Activated CD8-positive, alpha-beta T cell treated with anti-CD3 and anti-CD28 coated beads for 36 hours (primary cell): ENCODE measurements around the gene ZBTB2. TPM values are rescaled to one million over a fixed set of nuclear protein-coding genes. Genes with fewer than 3 reads are reported as not detected.

Source experiments
- ATAC-seq: fragments of 200-7000 bp; cut with Tn5 transposase; one replicate; pipeline ENCODE4 v1.10.0; 2021; ENCODE audit warnings: mild to moderate bottlenecking, moderate library complexity
- CTCF ChIA-PET: fragments of 350-600 bp; sonication (Branson Sonifier 250); formaldehyde crosslinking; loops from one replicate; lab custom pipeline; 2021; ENCODE audit warnings: antibody characterized with exemption; lab: Charles Lee
- POLR2A ChIA-PET: fragments of 350-600 bp; sonication (Branson Sonifier 250); formaldehyde crosslinking; loops from one replicate; lab custom pipeline; 2021; ENCODE audit warnings: antibody characterized with exemption; lab: Charles Lee
- DNase-seq: peaks from one replicate; pipeline ENCODE4 v3.0.0-alpha.2; 2020
- H3K27ac Mint-ChIP-seq: one replicate; pipeline ENCODE4 v1.8.0; 2021; ENCODE audit warnings: mild to moderate bottlenecking, mixed read lengths
- H3K27me3 Mint-ChIP-seq: one replicate; pipeline ENCODE4 v1.8.0; 2021; ENCODE audit warnings: mixed read lengths
- H3K36me3 Mint-ChIP-seq: one replicate; pipeline ENCODE4 v1.8.0; 2021; ENCODE audit warnings: low read depth, mixed read lengths
- H3K4me1 Mint-ChIP-seq: one replicate; pipeline ENCODE4 v1.8.0; 2021; ENCODE audit warnings: low read depth, mixed read lengths
- H3K4me3 Mint-ChIP-seq: one replicate; pipeline ENCODE4 v1.8.0; 2021; ENCODE audit warnings: mild to moderate bottlenecking, moderate library complexity, mixed read lengths
- H3K9me3 Mint-ChIP-seq: one replicate; pipeline ENCODE4 v1.8.0; 2021; ENCODE audit warnings: mixed read lengths
- intact Hi-C: fragments of 100-400 bp; cut with micrococcal nuclease; formaldehyde crosslinking; loops from one replicate; pipeline ENCODE4 v1.10.0; 2022
- total RNA-seq, 2 experiments: library from RNA; stranded (reverse); gene quantifications; one replicate each; pipeline ENCODE4 v1.2.3, GENCODE V29; 2021
- TF ChIP-seq, protein P1 (sequence below): fragments of 200-600 bp; IDR thresholded peaks from one replicate; pipeline ENCODE4 v1.8.0; 2022; ENCODE audit warnings: antibody characterized with exemption, mild to moderate bottlenecking

ZBTB2 gene
- total RNA-seq, 2 experiments from 2014 or later = 16.5 to 16.7 TPM

DNA sequence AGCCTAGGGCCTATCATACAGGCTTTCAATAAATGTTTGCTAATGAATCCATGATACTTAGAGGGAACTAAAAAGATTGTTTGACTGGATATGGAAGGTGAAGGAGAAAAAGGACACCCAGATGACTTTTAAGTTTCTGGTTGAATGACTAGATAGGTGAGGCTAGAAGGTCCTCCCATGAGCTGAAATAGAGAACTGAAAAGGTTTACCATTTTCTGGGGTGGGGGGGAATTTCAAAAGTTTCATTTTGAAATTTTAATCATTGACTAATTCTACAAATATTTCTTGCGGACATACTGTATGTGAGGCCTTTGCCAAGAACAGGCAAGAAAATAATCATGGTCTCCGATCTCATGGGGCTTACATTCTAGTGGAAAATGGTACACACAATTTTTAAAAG, 17.9 kb upstream of the ZBTB2 start:
- CTCF ChIA-PET = no interaction called here
- H3K36me3 Mint-ChIP-seq = peaks cover 59% of the 10 kb centered on the region
- intact Hi-C loops = no loop called here
- no peak for ATAC-seq
- peaks cover 19% of the 10 kb centered on the region for H3K4me1 Mint-ChIP-seq
- H3K4me3 Mint-ChIP-seq = no peak overlapping the region
- H3K27ac Mint-ChIP-seq = peak overlapping the region; percentile 40
- H3K9me3 Mint-ChIP-seq = peaks cover 5% of the 10 kb centered on the region
- TF ChIP-seq, protein P1, sequence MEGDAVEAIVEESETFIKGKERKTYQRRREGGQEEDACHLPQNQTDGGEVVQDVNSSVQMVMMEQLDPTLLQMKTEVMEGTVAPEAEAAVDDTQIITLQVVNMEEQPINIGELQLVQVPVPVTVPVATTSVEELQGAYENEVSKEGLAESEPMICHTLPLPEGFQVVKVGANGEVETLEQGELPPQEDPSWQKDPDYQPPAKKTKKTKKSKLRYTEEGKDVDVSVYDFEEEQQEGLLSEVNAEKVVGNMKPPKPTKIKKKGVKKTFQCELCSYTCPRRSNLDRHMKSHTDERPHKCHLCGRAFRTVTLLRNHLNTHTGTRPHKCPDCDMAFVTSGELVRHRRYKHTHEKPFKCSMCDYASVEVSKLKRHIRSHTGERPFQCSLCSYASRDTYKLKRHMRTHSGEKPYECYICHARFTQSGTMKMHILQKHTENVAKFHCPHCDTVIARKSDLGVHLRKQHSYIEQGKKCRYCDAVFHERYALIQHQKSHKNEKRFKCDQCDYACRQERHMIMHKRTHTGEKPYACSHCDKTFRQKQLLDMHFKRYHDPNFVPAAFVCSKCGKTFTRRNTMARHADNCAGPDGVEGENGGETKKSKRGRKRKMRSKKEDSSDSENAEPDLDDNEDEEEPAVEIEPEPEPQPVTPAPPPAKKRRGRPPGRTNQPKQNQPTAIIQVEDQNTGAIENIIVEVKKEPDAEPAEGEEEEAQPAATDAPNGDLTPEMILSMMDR = no peak
- no peak for DNase-seq
- POLR2A ChIA-PET = no interaction called here
- no peaks in the 10 kb centered on the region for H3K27me3 Mint-ChIP-seq

GRCh38 chr6:151408858-151409257, 17.5 kb upstream of the ZBTB2 start:
- intact Hi-C loops = no loop called here
- peaks cover 16% of the 10 kb centered on the region for H3K4me1 Mint-ChIP-seq
- peaks cover 5% of the 10 kb centered on the region for H3K9me3 Mint-ChIP-seq
- TF ChIP-seq, protein P1 = no peak
- ATAC-seq (no peak), DNase-seq (no peak)
- H3K36me3 Mint-ChIP-seq = peaks cover 58% of the 10 kb centered on the region
- H3K27me3 Mint-ChIP-seq = no peaks in the 10 kb centered on the region
- ChIA-PET POLR2A (no interaction called here), CTCF (no interaction called here)
- H3K27ac Mint-ChIP-seq = peak overlapping the region; percentile 40
- H3K4me3 Mint-ChIP-seq = no peak overlapping the region

DNA sequence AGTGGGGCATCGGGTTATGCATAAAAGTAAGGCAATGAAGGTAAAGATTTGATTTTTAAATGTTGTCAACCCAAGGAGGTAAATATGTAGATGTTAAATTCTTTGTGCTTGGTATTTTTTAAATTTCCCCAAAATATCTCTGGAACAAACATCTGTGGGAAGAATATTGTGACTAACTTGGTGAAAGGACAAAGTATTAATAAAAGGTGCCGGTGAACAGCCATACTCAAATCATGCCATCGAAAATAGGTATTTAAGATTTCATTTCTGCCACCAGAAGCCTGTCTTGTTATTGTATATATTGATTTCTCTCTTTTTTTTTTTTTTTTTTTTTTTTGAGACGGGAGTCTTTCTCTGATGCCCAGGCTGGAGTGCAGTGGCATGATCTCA, 12.6 kb upstream of the ZBTB2 start:
- CTCF ChIA-PET = interaction anchor here (3.6 kb wide), 1 partner anchor 8 kb away, joined by 40 read pairs; no protein-coding TSS in a partner anchor

GRCh38 chr6:151402228-151402627, 10.9 kb upstream of the ZBTB2 start:
- peak overlapping the region; percentile 64 for H3K27ac Mint-ChIP-seq
- ATAC-seq = no peak
- TF ChIP-seq, protein P1 = no peak
- H3K36me3 Mint-ChIP-seq = peaks cover 47% of the 10 kb centered on the region
- ChIA-PET CTCF (no interaction called here), POLR2A (interaction anchor here (1.8 kb wide), 1 partner anchor 12 kb away, joined by 7 read pairs; no protein-coding TSS in a partner anchor)
- intact Hi-C loops = no loop called here
- H3K27me3 Mint-ChIP-seq = no peaks in the 10 kb centered on the region
- H3K9me3 Mint-ChIP-seq = no peaks in the 10 kb centered on the region
- peaks cover 51% of the 10 kb centered on the region for H3K4me1 Mint-ChIP-seq
- DNase-seq = no peak
- no peak overlapping the region for H3K4me3 Mint-ChIP-seq

More for the DNA sequence above, 12.6 kb upstream of the ZBTB2 start:
- POLR2A ChIA-PET = no interaction called here
- Mint-ChIP-seq H3K27me3 (no peaks in the 10 kb centered on the region), H3K4me1 (peaks cover 37% of the 10 kb centered on the region), H3K27ac (peak overlapping the region; percentile 7), H3K4me3 (no peak overlapping the region), H3K9me3 (no peaks in the 10 kb centered on the region), H3K36me3 (peaks cover 45% of the 10 kb centered on the region)
- intact Hi-C loops = no loop called here
- DNase-seq (no peak), ATAC-seq (no peak)
- TF ChIP-seq, protein P1 = no peak

DNA sequence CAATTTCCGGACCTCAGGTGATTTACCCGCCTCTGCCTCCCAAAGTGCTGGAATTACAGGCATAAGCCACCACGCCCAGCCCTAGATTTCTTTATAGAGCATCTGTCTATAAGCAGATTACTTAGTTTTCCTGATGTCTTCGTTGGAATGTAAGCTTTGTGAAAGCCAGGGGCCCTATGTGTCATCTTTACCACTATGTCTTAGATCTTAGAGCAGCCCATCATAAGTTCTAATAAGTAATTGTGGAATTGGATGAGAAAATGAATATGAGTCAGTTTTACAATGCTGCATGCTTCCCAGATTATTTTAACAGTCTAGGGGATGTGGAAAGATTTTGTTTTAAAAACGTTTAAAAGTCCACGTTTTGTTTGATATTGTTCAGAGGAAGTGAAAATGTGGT, 9.1 kb upstream of the ZBTB2 start:
- peaks cover 54% of the 10 kb centered on the region for H3K4me1 Mint-ChIP-seq
- ATAC-seq (peak; percentile 18), DNase-seq (no peak)
- no peaks in the 10 kb centered on the region for H3K27me3 Mint-ChIP-seq
- H3K4me3 Mint-ChIP-seq = no peak overlapping the region
- POLR2A ChIA-PET = interaction anchor here (1.2 to 1.8 kb wide), 3 partner anchors 10 to 34 kb away, joined by 3 to 7 read pairs (median 5); no protein-coding TSS in a partner anchor
- CTCF ChIA-PET = no interaction called here
- H3K27ac Mint-ChIP-seq = peak overlapping the region; percentile 46
- intact Hi-C loops = no loop called here
- no peaks in the 10 kb centered on the region for H3K9me3 Mint-ChIP-seq
- TF ChIP-seq, protein P1 = no peak
- H3K36me3 Mint-ChIP-seq = peaks cover 42% of the 10 kb centered on the region
